SU-DHL-6 (cell line): ENCODE data around the gene CBR4.

Experiments
- EZH2phosphoT487 ChIP-seq: fragments of 200-600 bp; sonication (generic), shearing (Covaris generic); conservative IDR thresholded peaks from 2 replicates; pipeline ENCODE4 v1.6.1; 2018; ENCODE audit warnings: mild to moderate bottlenecking, antibody characterized with exemption, low read length, moderate library complexity, mixed read lengths
- TF ChIP-seq, protein P1 (sequence below): fragments of 200-600 bp; sonication (generic); IDR thresholded peaks from one replicate; pipeline ENCODE4 v1.5.1; 2017; ENCODE audit warnings: antibody characterized with exemption, mild to moderate bottlenecking, low read length, moderate library complexity; ENCODE audit not compliant: insufficient read depth, poor library complexity, severe bottlenecking

- TF ChIP-seq, protein P1, sequence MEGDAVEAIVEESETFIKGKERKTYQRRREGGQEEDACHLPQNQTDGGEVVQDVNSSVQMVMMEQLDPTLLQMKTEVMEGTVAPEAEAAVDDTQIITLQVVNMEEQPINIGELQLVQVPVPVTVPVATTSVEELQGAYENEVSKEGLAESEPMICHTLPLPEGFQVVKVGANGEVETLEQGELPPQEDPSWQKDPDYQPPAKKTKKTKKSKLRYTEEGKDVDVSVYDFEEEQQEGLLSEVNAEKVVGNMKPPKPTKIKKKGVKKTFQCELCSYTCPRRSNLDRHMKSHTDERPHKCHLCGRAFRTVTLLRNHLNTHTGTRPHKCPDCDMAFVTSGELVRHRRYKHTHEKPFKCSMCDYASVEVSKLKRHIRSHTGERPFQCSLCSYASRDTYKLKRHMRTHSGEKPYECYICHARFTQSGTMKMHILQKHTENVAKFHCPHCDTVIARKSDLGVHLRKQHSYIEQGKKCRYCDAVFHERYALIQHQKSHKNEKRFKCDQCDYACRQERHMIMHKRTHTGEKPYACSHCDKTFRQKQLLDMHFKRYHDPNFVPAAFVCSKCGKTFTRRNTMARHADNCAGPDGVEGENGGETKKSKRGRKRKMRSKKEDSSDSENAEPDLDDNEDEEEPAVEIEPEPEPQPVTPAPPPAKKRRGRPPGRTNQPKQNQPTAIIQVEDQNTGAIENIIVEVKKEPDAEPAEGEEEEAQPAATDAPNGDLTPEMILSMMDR, result no peak
- TF ChIP-seq EZH2phosphoT487, result no peak
Observed at GRCh38 chr4:168993714-168994510, 16.1 kb downstream of the CBR4 start.
